LHCN-M2 (cell line): Measurements from ENCODE around the gene SYS1. TPM values are rescaled to one million over a fixed set of nuclear protein-coding genes. Genes with fewer than 3 reads are reported as not detected.

Source experiments
- DNase-seq: peaks from one replicate; pipeline ENCODE4 v3.0.0-alpha.2; 2012; ENCODE audit warnings: low read depth
- total RNA-seq: library from RNA; depleted of rRNA; stranded (reverse); fragments of >200 nt; gene quantifications from 2 replicates; pipeline ENCODE4 v1.2.3, GENCODE V29; 2014

Gene SYS1
- total RNA-seq, 1 experiment from 2014 or later = 30.2 TPM

DNA sequence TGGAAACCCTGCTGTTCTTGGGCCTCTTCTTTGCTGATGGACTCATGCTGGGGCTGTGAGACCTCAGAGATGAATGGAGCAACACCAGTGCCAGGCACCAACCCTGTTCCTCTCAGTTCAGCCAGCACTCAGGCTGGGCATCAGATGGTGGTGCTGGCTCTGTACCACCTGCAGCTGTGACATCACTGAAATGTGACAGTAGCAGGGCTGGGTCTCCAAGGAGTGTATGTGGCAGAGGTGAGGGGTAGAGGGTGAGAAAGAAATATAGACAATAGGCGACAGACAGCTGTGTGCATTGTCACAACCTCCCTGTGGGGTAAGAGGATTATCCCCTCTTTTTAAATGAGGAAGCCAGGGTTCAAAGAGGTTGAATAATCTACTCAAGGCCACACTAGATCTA, 15.2 kb downstream of the SYS1 start, which contains the start of gene TP53TG5:
Gene TP53TG5, minus strand, starts transcription at position 135 of the 400 bp plus-strand sequence. Its CDS starts 89 bp downstream, at position 46.
- DNase-seq = no peak

DNA sequence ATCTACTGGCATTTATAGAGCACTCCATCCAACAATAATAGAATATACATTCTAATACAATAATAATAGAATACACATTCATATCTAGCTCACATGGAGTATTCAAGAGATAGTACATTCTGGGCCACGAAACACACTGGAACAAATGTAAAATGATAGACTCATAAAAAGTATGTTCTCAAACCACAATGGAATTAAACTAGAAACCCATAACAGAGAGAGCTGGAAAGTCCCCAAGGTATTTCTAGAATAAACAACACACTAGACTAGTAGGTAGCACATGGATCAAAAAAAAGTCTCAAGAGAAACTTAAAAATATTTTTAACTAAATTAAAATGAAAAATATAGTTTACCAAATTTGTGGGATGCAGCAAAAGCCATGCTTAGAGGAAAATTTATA, 24.3 kb downstream of the SYS1 start:
- DNase-seq = no peak

GRCh38 chr20:45390931-45391330, 28.0 kb downstream of the SYS1 start:
- no peak for DNase-seq

GRCh38 chr20:45391559-45391958, 28.6 kb downstream of the SYS1 start:
- no peak for DNase-seq

- no peak for DNase-seq
Measured at GRCh38 chr20:45392733-45393132, 29.8 kb downstream of the SYS1 start.

DNA sequence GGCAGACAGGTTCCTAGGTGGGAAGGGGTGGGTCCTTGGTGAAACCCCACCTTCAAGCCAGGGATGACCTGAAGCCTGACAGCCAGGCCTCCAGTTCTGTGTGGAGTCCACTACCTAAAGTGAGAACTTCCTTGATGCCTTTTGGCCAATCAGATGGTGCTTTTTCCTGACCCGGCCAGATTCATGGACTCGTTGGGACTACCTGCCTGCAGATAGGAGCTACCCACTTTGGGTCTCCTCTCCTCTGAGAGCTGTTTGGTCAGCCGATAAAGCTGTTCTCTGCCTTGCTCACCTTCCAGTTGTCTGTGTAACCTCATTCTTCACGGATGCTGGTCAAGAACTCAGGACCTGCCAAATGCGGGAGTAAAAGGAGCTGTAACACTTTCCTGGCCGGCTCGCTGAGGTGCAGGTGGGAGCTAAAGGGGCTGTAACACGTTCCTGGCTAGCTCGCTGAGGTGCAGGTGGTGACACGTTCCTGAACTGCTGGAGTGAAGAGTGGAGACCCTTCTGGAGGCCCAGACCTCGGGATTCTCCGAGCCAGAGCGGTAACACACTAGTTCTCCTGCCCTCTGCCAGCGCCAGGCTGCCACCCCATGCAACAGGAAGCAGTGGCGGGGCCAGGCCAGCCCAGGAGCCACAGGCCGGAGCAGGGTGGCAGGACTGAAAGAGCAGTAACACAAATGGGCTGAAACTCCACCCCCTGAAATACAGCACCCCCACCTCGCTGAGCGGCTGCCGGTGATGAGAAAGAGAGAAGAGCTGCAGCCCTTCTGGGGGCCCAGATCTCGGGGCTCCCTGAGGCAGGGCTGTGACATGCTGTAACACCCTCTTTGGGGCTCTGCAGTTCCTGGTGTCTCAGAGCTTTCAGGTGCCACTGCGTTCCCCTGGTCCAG, 31.5 kb downstream of the SYS1 start:
- DNase-seq = no peak

DNA sequence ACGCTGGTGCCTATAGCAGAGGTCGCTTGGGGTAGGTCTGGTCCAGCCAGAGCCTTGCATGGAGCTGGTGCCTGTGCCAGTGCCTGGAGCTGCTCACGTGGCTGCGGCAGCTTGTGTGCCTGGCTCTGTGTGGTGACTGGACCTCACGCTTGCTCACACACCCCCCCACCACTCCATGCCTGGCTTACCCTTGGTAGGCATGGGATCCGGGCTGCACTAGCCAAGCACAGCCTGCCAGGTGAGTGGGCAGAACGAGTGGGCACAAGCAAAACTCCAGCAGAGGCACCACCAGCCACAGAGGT, 32.1 kb downstream of the SYS1 start:
- DNase-seq = no peak

GRCh38 chr20:45399018-45399417, 36.1 kb downstream of the SYS1 start:
- DNase-seq = no peak

GRCh38 chr20:45400346-45401031, 37.5 kb downstream of the SYS1 start:
- DNase-seq = no peak

GRCh38 chr20:45402946-45403345, 40.0 kb downstream of the SYS1 start:
- no peak for DNase-seq

GRCh38 chr20:45404438-45404837, 41.5 kb downstream of the SYS1 start:
- no peak for DNase-seq

- no peak for DNase-seq
Measured at GRCh38 chr20:45405571-45406259, 42.8 kb downstream of the SYS1 start.

GRCh38 chr20:45406260-45407066, 43.5 kb downstream of the SYS1 start:
- DNase-seq = no peak

DNA sequence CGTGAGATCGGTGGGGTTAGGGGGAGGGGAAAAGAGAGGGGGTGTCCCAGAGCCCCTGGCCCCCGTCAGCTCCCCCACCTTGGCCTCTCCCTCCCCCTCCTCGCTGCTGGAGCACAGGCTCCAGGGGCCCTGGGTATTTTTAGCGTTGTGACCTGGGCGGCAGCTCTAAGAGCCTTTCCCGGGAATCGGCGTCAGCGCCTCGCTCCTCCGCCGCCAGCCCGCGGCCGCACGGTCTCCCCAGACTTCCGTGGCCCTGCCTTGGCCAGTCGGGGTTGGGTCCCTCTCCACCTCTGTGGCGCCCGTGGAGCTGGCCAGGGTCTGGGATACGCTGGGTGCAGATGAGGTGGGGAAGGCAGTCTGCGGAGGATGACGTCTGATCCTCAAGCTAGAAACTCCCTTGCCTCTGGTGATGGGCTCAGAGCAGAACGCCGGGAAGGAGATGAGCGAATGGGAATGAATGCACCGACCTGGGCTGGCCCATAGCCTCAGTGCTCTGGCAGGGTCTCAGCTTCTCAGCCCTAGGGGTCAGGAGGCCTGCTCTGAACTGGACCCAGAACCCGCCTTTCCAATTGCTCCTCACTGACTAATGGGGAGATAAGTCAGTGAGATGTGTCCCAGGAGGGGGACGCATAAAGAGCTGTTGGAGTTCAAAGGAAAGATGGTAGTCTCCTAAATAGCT, 44.2 kb downstream of the SYS1 start:
- DNase-seq = no peak

DNA sequence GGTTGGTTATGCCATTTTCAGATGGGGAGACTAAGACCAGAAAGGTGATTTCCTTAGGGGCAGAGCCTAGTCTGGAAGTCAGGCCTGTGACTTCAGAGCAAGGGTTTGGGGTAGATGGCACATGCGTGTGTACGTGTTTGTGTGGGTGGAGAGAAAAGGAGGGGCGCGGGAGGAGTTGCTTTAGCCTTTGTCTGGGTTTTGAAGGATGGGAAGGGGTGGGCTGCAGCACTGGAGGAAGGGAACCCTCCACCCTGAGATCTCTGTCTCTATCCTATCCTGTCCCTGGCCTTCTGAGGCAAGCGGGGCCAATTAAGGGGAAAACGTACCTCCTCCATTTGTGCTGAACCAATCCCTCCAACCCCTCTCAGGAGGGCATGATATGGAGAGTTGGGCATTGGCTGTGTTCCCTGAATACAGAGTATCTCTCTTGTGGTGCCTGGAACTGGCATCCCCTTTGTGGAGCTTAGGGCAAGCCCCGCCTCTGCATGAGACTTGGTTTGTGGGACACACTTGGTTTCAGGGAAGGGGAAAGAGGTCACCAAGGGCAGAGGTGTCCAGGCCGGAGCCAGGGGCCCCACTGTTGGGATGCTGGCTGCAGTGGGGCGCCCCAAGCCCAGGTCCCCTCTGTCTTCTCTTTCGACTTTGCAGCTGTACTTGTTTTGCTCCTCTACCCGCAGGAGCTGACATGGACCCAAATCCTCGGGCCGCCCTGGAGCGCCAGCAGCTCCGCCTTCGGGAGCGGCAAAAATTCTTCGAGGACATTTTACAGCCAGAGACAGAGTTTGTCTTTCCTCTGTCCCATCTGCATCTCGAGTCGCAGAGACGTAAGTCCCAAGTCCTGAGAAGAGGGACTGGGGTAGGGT, 45.1 kb downstream of the SYS1 start, which contains the start of gene DBNDD2:
Gene DBNDD2, plus strand, starts transcription at position 507 of the 863 bp plus-strand sequence. Its CDS starts 179 bp downstream, at position 686.
- DNase-seq = no peak

- no peak for DNase-seq
Measured at GRCh38 chr20:45408646-45409213, 45.8 kb downstream of the SYS1 start.

GRCh38 chr20:45409521-45410272, 46.7 kb downstream of the SYS1 start:
- no peak for DNase-seq

GRCh38 chr20:45410887-45411286, 47.9 kb downstream of the SYS1 start:
- DNase-seq = no peak

GRCh38 chr20:45412653-45413052, 49.7 kb downstream of the SYS1 start:
- DNase-seq = no peak
